Measurements from ENCODE around the gene PPP1R13B. TPM values are rescaled to one million over a fixed set of nuclear protein-coding genes. Genes with fewer than 3 reads are reported as not detected.

Gene PPP1R13B
- total RNA-seq, 3 donors from 2014 or later = 6.4 to 21.8 (median 18.4) TPM

DNA sequence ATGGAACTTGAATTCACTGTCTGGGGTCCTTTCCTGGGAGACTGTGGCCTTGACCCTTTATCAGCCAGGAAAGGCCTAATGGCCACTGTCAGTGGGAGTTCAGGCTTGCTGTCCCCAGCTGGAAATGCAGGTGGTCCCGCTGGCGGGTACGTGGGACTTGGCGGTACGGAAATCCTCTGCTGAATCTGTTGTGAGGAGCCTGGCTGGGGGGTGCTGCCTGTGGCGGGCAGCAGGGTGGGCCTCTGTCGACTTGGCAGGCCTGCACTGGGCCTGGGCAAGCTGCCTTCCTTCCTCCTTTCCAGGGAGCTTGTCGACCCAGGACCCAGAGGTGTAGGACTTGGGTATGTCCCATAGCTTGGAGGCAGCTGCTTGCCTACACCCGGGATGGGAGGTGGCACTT, 105.5 kb downstream of the PPP1R13B start:
- no peak for TF ChIP-seq POLR2AphosphoS5 (IDR thresholded peaks at IDR 0.05)
- DNase-seq (ENCODE audit: low spot score in 2 of 2) = no peak
- intact Hi-C loops (cut with DNase I; ENCODE audit: low total_unique reads) = no loop called here
- Histone ChIP-seq H3K36me3 (no peaks in the 10 kb centered on the region), H3K9me3 (no peaks in the 10 kb centered on the region), H3K27ac (no peak overlapping the region), H3K27me3 (no peaks in the 10 kb centered on the region), H3K4me1 (peaks cover under 1 to 11% of the 10 kb centered on the region in 2 donors), H3K4me3 (no peak overlapping the region)

DNA sequence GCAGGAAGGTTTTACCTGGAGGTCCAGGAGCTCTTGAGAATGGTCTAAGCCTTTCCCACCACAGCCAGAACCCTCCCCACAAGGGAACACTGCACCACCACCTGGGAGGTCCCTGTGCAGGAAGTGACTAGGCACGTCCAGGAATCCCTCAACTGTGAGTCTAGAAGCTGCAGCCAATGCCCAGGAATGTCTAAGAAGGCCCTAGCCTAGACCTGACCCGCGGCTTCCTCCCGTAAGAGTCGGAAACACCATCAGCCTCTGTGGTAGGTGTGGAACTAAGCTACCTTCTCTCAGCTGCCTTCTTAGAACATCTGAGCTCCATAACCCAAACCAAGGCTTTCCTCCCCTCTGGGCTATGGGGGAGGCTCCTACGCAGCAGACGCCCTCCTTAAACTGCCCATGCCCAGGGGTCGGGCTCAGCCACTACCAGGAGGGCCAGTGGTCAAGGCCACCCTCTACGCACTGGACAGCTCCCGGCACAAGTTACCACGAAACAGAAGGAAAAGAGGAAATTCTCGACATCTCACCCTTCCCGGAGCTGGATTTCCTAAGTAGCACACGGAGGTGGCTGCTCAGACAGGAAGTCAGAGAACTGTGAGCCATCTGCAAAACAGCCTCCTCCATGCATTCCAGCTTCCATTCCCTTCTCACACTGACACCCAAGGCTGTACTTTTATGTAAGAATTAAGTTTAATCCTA, 106.2 kb downstream of the PPP1R13B start:
- Histone ChIP-seq H3K9me3 (no peaks in the 10 kb centered on the region), H3K4me1 (peaks cover 6 to 16% of the 10 kb centered on the region in 2 donors), H3K4me3 (no peak overlapping the region), H3K27ac (no peak overlapping the region), H3K27me3 (no peaks in the 10 kb centered on the region), H3K36me3 (no peaks in the 10 kb centered on the region)
- intact Hi-C loops (cut with DNase I; ENCODE audit: low total_unique reads) = no loop called here
- DNase-seq (ENCODE audit: low spot score in 2 of 2) = no peak
- TF ChIP-seq, protein P1, sequence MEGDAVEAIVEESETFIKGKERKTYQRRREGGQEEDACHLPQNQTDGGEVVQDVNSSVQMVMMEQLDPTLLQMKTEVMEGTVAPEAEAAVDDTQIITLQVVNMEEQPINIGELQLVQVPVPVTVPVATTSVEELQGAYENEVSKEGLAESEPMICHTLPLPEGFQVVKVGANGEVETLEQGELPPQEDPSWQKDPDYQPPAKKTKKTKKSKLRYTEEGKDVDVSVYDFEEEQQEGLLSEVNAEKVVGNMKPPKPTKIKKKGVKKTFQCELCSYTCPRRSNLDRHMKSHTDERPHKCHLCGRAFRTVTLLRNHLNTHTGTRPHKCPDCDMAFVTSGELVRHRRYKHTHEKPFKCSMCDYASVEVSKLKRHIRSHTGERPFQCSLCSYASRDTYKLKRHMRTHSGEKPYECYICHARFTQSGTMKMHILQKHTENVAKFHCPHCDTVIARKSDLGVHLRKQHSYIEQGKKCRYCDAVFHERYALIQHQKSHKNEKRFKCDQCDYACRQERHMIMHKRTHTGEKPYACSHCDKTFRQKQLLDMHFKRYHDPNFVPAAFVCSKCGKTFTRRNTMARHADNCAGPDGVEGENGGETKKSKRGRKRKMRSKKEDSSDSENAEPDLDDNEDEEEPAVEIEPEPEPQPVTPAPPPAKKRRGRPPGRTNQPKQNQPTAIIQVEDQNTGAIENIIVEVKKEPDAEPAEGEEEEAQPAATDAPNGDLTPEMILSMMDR (IDR thresholded peaks at IDR 0.05) = no peak
- TF ChIP-seq POLR2AphosphoS5 (IDR thresholded peaks at IDR 0.05) = no peak
- no peak for TF ChIP-seq POLR2A (IDR thresholded peaks at IDR 0.05)

DNA sequence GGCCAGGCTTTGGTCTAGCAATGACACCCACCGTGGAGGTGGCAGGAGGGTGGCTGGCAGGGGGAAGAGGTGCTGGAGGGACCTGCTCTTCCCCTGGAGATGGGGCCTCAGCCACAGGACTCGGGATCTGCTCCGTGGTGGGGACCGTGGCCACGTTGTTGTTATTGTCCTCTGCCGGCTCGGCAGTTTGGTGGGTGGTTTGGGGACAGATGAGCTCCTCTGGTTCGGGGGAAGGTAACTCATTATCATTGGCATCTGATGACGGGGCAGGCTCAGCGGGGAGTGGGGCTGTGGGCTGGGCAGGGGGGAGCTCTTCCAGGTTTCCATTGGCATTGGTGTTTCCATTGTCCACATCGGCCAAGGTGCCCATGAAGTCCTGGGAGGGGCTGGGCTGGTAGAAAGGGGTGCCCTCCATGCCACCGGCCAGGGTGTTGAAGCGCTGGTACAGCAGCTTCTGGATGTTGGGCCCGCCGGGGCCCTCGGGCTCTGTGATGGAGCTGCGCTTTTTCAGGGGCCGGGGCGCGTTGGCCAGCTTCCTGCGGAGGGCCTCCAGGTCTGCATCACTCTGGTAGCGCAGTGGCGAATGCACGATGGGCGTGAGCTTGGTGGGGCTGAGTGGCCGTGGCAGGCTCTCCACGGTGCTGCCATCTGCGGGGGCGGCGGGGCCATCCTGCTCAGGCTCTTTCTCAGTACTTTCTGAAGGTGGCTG, 107.4 kb downstream of the PPP1R13B start:
- Histone ChIP-seq H3K27ac (no peak overlapping the region), H3K27me3 (no peaks in the 10 kb centered on the region), H3K4me3 (no peak overlapping the region), H3K4me1 (peaks cover 16 to 25% of the 10 kb centered on the region in 2 donors), H3K9me3 (no peaks in the 10 kb centered on the region), H3K36me3 (no peaks in the 10 kb centered on the region)
- intact Hi-C loops (cut with DNase I; ENCODE audit: low total_unique reads) = no loop called here
- TF ChIP-seq POLR2A (IDR thresholded peaks at IDR 0.05) (no peak), POLR2AphosphoS5 (IDR thresholded peaks at IDR 0.05) (no peak)
- TF ChIP-seq, protein P1 (IDR thresholded peaks at IDR 0.05) = no peak
- DNase-seq (ENCODE audit: low spot score in 2 of 2) = no peak

DNA sequence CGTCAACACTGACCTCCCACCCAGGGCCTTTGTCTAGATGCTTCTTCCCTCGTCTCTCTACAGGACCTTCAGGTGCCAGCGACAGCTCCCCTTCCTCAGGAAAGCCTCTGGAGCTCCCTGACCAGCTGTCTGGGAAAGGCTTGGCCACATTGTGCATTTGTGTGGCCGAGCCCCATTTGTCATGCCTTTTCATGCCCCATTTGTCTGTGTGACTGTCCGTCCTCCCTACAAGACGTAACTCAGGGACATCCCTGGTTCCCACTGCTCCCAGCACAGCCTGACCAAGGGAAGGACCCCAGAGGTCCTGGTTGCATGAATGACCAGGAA, 107.9 kb downstream of the PPP1R13B start:
- peaks cover 16 to 25% of the 10 kb centered on the region in 2 donors for H3K4me1 ChIP-seq
- TF ChIP-seq, protein P1 (IDR thresholded peaks at IDR 0.05) = no peak
- TF ChIP-seq POLR2A (IDR thresholded peaks at IDR 0.05) = no peak
- no peak for TF ChIP-seq POLR2AphosphoS5 (IDR thresholded peaks at IDR 0.05)
- H3K27ac ChIP-seq = peak overlapping the region in 1 of 2 donors; percentile 27
- no peaks in the 10 kb centered on the region for H3K36me3 ChIP-seq
- intact Hi-C loops (cut with DNase I; ENCODE audit: low total_unique reads) = no loop called here
- no peak overlapping the region for H3K4me3 ChIP-seq
- H3K27me3 ChIP-seq = no peaks in the 10 kb centered on the region
- H3K9me3 ChIP-seq = no peaks in the 10 kb centered on the region
- DNase-seq (ENCODE audit: low spot score in 2 of 2) = no peak

DNA sequence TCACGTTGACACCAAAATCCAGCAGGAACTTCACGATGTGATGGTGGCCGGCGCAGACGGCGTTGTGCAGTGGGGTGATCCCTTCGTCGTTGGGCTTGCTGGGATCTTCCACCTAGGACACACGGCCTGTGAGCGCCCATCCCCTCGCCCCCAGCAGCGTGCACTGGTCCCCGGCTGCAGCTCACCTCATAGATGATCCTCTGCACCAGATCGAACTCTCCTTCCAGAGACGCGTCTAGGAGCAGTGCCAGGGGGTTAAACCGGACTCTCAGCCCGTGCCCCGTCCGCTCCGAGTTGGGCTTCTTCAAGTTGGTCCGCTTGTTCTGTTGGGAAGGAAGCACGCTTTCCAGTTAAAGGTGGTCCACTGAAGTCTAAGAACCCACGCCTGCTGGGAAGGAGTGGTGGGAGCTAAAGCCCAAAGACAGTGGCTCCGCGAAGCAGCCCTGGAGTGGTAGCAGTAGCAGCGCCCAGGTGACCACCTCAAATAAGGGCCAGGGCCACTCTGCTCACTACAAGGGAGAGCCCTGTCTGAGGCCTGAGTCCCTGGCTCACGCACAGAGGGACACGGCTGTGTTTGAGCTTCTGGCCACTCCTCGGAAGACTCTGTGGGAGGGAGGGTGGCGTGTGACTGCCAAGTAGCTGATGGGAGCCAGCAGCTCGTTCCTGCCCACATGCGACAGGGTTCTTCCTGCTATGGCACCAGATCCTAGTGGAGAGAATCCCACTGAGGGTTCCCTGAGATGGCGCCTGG, 108.5 kb downstream of the PPP1R13B start:
- Histone ChIP-seq H3K27me3 (no peaks in the 10 kb centered on the region), H3K4me3 (no peak overlapping the region), H3K36me3 (no peaks in the 10 kb centered on the region), H3K9me3 (no peaks in the 10 kb centered on the region), H3K27ac (peak overlapping the region in 1 of 2 donors; percentile 27), H3K4me1 (peaks cover 16 to 25% of the 10 kb centered on the region in 2 donors)
- no peak for TF ChIP-seq POLR2A (IDR thresholded peaks at IDR 0.05)
- TF ChIP-seq, protein P1 (IDR thresholded peaks at IDR 0.05) = no peak
- no peak for TF ChIP-seq POLR2AphosphoS5 (IDR thresholded peaks at IDR 0.05)
- no peak for DNase-seq (ENCODE audit: low spot score in 2 of 2)
- intact Hi-C loops (cut with DNase I; ENCODE audit: low total_unique reads) = no loop called here

All from breast epithelium (tissue), 4 donors.